Endodermal cell (in vitro differentiated cells): Measurements from ENCODE around the gene KRABD2.

Source experiments
- DNase-seq: peaks from one replicate; pipeline ENCODE4 v3.0.0-alpha.2; 2017
- H3K27ac ChIP-seq: 2 replicates; pipeline ENCODE4 v1.5.1; 2013; ENCODE audit warnings: mild to moderate bottlenecking, low read depth, low read length, moderate library complexity
- H3K27me3 ChIP-seq: 2 replicates; pipeline ENCODE4 v1.6.1; 2013; ENCODE audit warnings: mild to moderate bottlenecking, low read length, moderate library complexity; ENCODE audit not compliant: insufficient read depth, control insufficient read depth, poor library complexity, severe bottlenecking
- H3K36me3 ChIP-seq: 2 replicates; pipeline ENCODE4 v1.7.0; 2013; ENCODE audit warnings: mild to moderate bottlenecking, low read length, moderate library complexity; ENCODE audit not compliant: control insufficient read depth, insufficient read depth
- H3K4me1 ChIP-seq: one replicate; pipeline ENCODE4 v1.7.0; 2013; ENCODE audit warnings: low read length; ENCODE audit not compliant: control insufficient read depth, insufficient read depth
- H3K4me3 ChIP-seq: 2 replicates; pipeline ENCODE4 v1.5.1; 2013; ENCODE audit warnings: mild to moderate bottlenecking, low read length, moderate library complexity
- H3K9ac ChIP-seq: 2 replicates; pipeline ENCODE4 v1.6.1; 2013; ENCODE audit warnings: mild to moderate bottlenecking, low read length, moderate library complexity; ENCODE audit not compliant: poor library complexity, severe bottlenecking; ENCODE audit errors: extremely low read depth
- H3K9me3 ChIP-seq: 2 replicates; pipeline ENCODE4 v1.6.1; 2013; ENCODE audit warnings: mild to moderate bottlenecking, low read length, moderate library complexity; ENCODE audit not compliant: control insufficient read depth
- H3K27ac Mint-ChIP-seq: 2 replicates; pipeline ENCODE4 v1.8.0; 2020; ENCODE audit warnings: mixed read lengths
- H3K27me3 Mint-ChIP-seq: 2 replicates; pipeline ENCODE4 v1.8.0; 2021; ENCODE audit warnings: mild to moderate bottlenecking, mixed read lengths; ENCODE audit not compliant: insufficient read depth
- H3K36me3 Mint-ChIP-seq: 2 replicates; pipeline ENCODE4 v1.8.0; 2020; ENCODE audit warnings: low read depth, mixed read lengths
- H3K4me1 Mint-ChIP-seq: 2 replicates; pipeline ENCODE4 v1.8.0; 2020; ENCODE audit warnings: mixed read lengths
- H3K4me3 Mint-ChIP-seq: 2 replicates; pipeline ENCODE4 v1.8.0; 2020; ENCODE audit warnings: mild to moderate bottlenecking, moderate library complexity, mixed read lengths
- H3K9me3 Mint-ChIP-seq: 2 replicates; pipeline ENCODE4 v1.8.0; 2020; ENCODE audit warnings: mild to moderate bottlenecking, mixed read lengths
- WGBS, 2 experiments: methylation state at CpG; one replicate each; pipeline versions ENCODE4 v1.1.5 to v1.1.7; 2013; ENCODE audit warnings: missing lambda C conversion rate in 2 of 2, mixed read lengths in 1 of 2; ENCODE audit not compliant: insufficient coverage in 1 of 2, insufficient read length in 1 of 2; 5-methylcytosine and 5-hydroxymethylcytosine counted together
- TF ChIP-seq, protein P1 (sequence below): fragments of 200-600 bp; sonication (generic); conservative IDR thresholded peaks from 2 replicates; pipeline ENCODE4 v1.5.0; 2021; ENCODE audit warnings: antibody characterized with exemption, mild to moderate bottlenecking

The KRABD2 gene

DNA sequence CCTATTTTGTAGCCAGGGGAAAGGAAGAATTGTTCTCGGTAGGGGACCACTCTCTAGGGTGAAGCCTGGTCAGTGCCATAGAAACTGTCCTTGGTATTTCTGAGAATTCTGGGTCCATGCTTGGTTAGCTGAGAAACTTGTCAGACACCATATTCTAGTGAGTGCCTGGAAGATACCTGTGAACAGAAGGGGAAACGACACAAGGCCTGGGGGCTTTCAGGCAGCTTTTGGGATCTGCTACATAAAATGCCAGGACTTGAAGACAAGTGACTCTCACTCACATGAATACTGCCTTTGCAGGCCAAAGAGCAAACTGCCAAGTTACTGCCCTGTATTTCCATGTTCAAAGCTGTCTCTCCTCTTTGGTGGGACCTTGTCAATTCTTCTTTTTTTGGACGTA, 18.6 kb downstream of the KRABD2 start:
- WGBS, 2 experiments, result 92 to 97% methylated on average over 2 to 3 of the region's 3 CpGs
- TF ChIP-seq, protein P1, sequence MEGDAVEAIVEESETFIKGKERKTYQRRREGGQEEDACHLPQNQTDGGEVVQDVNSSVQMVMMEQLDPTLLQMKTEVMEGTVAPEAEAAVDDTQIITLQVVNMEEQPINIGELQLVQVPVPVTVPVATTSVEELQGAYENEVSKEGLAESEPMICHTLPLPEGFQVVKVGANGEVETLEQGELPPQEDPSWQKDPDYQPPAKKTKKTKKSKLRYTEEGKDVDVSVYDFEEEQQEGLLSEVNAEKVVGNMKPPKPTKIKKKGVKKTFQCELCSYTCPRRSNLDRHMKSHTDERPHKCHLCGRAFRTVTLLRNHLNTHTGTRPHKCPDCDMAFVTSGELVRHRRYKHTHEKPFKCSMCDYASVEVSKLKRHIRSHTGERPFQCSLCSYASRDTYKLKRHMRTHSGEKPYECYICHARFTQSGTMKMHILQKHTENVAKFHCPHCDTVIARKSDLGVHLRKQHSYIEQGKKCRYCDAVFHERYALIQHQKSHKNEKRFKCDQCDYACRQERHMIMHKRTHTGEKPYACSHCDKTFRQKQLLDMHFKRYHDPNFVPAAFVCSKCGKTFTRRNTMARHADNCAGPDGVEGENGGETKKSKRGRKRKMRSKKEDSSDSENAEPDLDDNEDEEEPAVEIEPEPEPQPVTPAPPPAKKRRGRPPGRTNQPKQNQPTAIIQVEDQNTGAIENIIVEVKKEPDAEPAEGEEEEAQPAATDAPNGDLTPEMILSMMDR, result no peak
- H3K4me3 Mint-ChIP-seq, result no peak overlapping the region

DNA sequence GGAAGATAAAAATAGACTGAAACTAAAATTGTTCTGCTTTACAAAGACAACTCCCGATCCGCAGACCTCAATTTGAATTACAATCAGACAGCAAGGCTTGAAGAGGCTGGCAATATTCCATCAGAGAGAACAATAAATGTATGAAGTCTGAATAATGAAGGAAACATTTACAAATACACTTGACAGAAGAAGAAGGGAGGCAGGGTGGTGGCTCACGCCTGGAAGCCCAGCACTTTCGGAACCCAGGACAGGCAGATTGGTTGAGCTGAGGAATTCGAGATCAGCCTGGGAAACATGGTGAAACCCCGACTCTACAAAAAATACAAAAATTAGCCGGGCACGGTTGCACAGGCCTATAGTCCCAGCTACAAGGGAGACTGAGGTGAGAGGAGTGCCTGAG, 22.3 kb downstream of the KRABD2 start:
- Mint-ChIP-seq H3K36me3 (peaks cover 4% of the 10 kb centered on the region), H3K4me1 (peaks cover 4% of the 10 kb centered on the region), H3K27me3 (no peaks in the 10 kb centered on the region), H3K27ac (no peak overlapping the region), H3K9me3 (peaks cover 4% of the 10 kb centered on the region), H3K4me3 (no peak overlapping the region)
- H3K27me3 ChIP-seq, result no peaks in the 10 kb centered on the region
- no peak overlapping the region for H3K27ac ChIP-seq
- no peak overlapping the region for H3K4me3 ChIP-seq
- 84 to 91% methylated on average over 6 to 8 of the region's 8 CpGs for WGBS, 2 experiments
- TF ChIP-seq, protein P1, result no peak
- no peaks in the 10 kb centered on the region for H3K36me3 ChIP-seq
- H3K9ac ChIP-seq, result no peak overlapping the region
- no peak for DNase-seq
- no peaks in the 10 kb centered on the region for H3K4me1 ChIP-seq
- peaks cover 4% of the 10 kb centered on the region for H3K9me3 ChIP-seq

More for the DNA sequence above, 18.6 kb downstream of the KRABD2 start:
- Histone ChIP-seq H3K36me3 (no peaks in the 10 kb centered on the region), H3K9ac (no peak overlapping the region), H3K4me3 (no peak overlapping the region), H3K4me1 (peaks cover 4% of the 10 kb centered on the region), H3K27ac (no peak overlapping the region), H3K27me3 (no peaks in the 10 kb centered on the region), H3K9me3 (peaks cover 4% of the 10 kb centered on the region)
- Mint-ChIP-seq H3K9me3 (peaks cover 4% of the 10 kb centered on the region), H3K4me1 (peaks cover 24% of the 10 kb centered on the region), H3K27me3 (no peaks in the 10 kb centered on the region), H3K36me3 (peaks cover 4% of the 10 kb centered on the region), H3K27ac (peak overlapping the region; percentile 57)
- DNase-seq, result no peak

DNA sequence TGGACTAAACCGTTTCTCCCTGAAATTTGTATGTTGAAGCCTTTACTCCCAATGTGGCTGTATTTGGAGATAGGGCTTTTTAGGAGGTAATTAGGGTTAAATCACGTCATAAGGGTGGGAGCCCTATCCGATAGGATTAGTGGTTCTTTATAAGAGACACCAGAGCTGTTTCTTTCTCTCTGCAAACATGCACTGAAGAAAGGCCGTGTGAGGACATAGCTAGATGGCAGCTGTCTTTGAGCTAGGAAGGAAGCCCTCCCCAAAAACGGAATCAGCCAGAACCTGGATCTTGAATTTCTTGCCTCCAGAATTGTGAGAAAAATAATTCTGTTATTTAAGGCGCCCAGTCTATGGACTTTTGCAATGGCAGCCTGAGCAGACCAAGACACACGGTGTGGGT, 22.8 kb downstream of the KRABD2 start:
- peaks cover 4% of the 10 kb centered on the region for H3K9me3 ChIP-seq
- H3K27me3 Mint-ChIP-seq, result no peaks in the 10 kb centered on the region
- no peaks in the 10 kb centered on the region for H3K36me3 ChIP-seq
- H3K27me3 ChIP-seq, result no peaks in the 10 kb centered on the region
- no peak overlapping the region for H3K9ac ChIP-seq
- peaks cover 4% of the 10 kb centered on the region for H3K36me3 Mint-ChIP-seq
- H3K9me3 Mint-ChIP-seq, result peaks cover 4% of the 10 kb centered on the region
- TF ChIP-seq, protein P1, result no peak
- no peak overlapping the region for H3K27ac ChIP-seq
- WGBS, 2 experiments, result 88 to 90% methylated on average over 5 to 7 of the region's 7 CpGs
- H3K4me1 ChIP-seq, result no peaks in the 10 kb centered on the region
- no peak overlapping the region for H3K4me3 Mint-ChIP-seq
- H3K27ac Mint-ChIP-seq, result no peak overlapping the region
- H3K4me1 Mint-ChIP-seq, result peaks cover 4% of the 10 kb centered on the region
- DNase-seq, result no peak
- H3K4me3 ChIP-seq, result no peak overlapping the region
